ENCODE data around the gene HNF4A.

GRCh38 chr20:44328428-44328827, 27.1 kb upstream of the HNF4A start:
- no peak for TF ChIP-seq TAF1 (IDR thresholded peaks at IDR 0.05; ENCODE audit: low read depth)
- no peak for TF ChIP-seq FOXM1 (IDR thresholded peaks at IDR 0.05; ENCODE audit: borderline replicate concordance, low read depth)

Data from Ishikawa (cell line).